ENCODE data around the gene RND1.
A peak's percentile ranks its signal among the peaks of the same experiment; 100 is the strongest.
"Not testable (repeated sequence)": the region's sequence is repeated elsewhere in the genome, so short reads cannot be mapped to it uniquely, and the experiment has no call there.

The RND1 gene

DNA sequence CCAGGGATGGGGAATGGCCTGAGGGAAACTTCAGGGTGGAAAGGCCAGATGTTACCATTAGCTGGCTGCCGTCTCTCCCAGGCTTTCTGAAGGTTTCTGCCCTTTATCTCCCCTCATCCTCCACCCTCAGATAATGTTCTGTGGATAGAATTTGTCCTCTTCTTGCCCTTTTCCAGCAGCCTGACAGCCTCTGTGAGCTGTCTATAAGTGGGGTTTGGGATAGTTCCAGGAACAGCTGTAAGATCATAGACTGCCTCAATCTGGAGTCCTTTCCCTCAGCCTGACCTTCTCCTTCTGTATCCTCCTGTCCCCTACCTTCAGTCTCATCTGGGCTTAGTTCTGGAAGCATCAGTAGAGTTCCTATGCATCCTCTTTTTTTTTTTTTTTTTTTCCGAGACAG, 2.8 kb upstream of the RND1 start:
- DNase-seq (ENCODE audit: low read depth in 2 of 2), result no peak

DNA sequence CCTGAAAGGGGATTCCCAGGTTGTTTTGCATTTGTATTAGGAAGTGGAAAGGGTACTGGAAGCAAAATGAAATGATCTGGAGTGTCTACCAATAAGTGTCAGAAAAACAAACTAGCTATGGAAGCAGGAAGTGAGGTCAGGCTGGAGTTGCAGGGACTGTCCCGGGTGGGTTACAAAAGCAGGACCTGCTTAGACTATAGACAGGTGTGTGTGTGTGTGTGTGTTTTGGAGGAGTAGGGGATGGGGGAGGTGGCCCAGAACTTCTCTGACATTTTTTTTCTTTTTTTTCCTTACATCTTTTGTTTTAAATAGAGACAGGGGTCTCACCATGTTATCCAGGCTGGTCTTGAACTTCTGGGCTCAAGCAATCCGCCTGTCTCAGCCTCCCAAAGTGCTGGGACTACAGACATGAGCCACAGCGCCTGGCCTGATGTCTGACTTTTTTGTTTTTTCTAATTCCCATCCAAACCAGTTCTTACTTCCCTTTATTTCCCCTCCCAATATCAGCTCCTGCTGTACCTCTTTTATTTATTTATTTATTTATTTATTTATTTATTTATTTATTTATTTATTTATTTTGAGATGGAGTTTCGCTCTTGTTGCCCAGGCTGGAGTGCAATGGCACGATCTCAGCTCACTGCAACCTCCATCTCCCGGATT, 512 bp upstream of the RND1 start:
- DNase-seq (ENCODE audit: low read depth in 2 of 2), result no peak

DNA sequence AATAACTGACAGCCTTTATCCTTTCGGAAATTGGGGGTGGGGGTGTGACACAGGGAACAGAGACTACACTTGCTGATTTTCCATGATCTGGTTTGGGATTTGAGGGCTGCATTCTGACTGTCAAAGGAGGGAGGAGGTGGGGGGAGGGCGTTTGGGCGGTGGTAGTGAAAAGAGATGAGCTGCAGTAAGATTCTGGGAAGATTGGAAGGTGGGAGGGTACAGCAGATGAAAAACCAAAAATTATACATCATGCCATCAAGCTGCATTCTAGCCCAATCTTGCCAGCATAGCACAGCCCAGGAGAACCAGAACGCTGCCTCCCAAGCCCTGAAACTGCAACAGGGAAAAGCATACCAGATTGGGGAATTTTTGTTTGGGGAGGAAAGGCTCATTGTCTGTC, 2.4 kb downstream of the RND1 start:
- no peak for DNase-seq (ENCODE audit: low read depth in 2 of 2)

DNA sequence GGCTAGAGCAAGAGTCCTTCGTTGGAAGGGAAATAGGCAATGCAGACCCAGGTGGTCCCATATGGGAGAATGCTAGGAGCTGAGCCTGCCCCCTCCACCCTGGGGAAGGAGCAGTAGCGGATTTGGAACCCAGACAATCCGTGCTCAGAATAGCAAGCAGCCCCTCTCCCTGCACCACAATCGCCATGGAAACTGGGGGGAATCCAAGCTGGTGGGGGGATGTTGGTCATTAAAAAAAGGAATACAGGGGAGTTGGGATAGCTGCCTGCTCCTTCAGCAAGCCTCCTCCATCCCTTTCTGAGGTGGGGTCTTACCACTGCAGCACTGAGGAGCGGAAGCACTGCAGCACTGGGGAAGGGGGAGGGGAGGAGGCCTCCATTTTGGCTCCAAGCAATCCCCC, 2.9 kb downstream of the RND1 start:
- no peak for DNase-seq (ENCODE audit: low read depth in 2 of 2)

DNA sequence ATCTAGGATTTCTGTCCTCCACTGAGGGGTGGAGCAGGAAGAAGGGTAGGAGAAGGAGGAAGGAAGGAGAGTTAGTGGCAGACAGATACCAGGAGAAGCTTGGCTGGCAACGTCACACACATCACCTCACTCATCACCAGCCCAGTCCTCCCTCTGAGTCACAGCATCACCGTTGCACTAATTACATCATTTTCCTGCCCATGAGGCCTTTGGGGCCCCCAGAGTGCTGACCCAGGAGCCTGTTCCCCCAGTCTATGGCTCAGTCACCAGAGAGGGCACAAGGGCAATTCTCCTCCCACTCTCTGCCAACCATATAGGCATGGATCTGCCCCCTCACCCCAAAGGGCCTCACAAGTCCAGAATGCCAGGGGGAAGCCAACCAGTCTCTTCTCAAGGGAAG, 4.6 kb downstream of the RND1 start:
- no peak for DNase-seq (ENCODE audit: low read depth in 2 of 2)

DNA sequence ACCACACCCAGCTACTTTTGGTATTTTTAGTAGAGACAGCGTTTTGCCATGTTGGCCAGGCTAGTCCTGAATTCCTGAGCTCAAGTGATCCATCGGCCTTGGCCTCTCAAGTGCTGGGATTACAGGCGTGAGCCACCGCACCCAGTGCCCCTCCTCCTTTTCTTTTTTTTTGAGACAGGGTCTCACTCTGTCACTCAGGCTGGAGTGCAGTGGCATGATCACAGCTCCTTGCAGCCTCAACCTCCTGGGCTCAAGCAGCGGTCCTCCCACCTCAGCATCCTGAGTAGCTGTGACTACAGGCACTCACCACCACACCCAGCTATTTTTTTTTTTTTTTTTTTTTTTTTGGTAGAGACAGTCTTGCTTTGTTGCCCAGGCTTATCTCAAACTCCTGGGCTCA, 5.4 kb downstream of the RND1 start:
- not testable (repeated sequence) for DNase-seq (ENCODE audit: low read depth in 2 of 2)

DNA sequence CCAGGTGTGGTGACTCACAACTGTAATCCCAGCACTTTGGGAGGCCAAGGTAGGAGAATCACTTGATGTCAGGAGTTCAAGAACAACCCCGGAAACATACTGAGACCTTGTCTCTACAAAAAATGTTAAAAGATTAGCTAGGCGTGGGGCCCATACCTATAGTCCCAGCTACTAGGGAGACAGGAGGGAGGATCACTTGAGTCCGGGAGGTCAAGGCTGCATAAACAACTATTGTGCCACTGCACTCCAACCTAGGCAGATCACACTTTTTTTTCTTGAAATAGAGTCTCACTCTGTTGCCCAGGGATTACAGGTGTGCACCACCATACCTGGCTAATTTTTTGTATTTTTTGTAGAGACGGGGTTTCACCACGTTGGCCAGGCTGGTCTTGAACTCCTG, 6.1 kb downstream of the RND1 start:
- DNase-seq (ENCODE audit: low read depth in 2 of 2), result no peak

DNA sequence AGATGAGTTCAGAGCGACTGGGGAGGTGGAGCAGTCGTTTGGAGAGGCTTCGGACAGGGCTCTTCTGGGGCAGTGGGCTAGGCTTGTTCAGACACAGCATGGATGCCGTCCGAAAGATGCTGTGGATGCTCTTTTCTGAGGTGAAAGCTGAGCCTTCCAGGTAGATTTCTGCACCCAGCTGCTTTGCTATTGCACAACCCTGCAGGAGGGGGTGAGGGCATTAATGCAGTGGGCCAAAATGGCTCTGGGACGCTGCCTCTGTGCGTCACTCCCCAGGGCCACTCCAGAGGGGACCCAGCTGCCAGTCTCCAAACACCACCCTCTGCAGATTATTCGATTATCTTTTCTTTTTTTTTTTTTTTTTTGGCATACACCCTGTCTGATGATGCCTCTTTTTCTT, 7.6 kb downstream of the RND1 start:
- DNase-seq (ENCODE audit: low read depth in 2 of 2), result no peak

DNA sequence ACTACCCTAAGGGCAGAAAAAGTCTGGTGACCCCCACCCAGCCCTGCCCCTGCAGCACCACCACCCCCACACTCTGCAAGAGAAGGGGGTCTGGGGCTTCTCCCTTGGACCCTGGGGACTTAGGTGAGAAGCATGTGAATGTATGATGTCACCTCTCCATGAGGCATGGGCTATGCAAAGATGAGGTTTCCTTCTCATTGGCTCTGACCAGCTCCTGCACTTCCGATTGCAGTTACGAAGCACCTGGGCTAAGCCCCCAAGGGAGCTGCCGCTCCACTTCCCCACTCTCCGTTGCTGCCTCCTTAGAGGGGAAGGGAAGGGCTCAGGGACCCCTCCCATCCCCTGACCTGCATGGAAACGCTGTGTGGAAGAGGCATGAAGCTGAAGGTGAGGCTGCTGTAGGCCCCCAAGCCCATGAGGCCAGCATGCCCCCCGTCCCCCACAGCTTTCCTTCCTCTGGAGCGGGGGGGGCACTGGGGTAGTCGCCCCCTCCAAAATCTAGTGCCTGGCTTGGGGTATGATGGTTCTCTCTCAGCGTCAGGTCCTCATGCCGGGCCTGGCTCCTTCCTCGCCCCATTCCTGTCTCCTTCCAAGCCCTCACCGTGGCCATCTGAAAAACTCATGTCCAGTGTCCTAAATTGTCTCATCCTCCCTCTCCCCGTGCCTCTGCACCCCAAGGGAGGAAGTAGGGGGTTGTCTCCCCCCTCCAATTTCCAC, 8.2 kb downstream of the RND1 start:
- DNase-seq (ENCODE audit: low read depth in 2 of 2), result no peak

DNA sequence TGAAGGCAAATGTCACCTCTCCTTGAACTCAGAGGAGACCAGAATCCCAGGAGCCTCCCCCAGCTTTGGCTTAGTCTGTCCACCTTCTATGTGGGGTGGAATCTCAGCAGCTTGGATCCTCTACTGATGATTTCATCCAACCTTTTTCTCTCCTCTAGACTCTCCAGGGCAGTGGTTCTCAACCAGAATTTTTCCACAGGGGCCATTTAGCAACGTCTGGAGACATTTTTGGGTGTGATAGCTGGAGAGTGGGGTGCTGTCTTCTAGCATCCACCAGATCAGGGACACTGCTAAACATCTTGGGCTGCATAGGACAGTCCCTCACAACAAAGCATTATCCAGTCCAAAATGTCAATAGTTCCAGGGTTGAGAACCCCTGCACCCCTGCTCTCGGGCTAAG, 9.3 kb downstream of the RND1 start:
- DNase-seq (ENCODE audit: low read depth in 2 of 2), result no peak

DNA sequence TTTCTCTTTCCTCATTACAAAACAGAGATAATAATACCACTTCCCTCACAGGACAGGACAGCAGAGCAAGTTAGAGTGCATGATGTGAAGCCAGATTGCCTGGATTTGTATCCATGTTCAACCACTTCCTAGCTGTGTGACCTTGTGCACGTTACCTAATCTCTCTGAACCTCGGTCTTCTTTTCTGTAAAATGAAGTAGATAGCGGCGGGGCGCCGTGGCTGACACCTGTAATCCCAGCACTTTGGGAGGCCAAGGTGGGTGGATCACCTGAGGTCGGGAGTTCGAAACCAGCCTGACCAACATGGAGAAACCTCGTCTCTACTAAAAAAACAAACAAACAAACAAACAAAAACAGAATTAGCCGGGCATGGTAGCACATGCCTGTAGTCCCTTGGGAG, 10.7 kb downstream of the RND1 start:
- DNase-seq (ENCODE audit: low read depth in 2 of 2), result not testable (repeated sequence)

DNA sequence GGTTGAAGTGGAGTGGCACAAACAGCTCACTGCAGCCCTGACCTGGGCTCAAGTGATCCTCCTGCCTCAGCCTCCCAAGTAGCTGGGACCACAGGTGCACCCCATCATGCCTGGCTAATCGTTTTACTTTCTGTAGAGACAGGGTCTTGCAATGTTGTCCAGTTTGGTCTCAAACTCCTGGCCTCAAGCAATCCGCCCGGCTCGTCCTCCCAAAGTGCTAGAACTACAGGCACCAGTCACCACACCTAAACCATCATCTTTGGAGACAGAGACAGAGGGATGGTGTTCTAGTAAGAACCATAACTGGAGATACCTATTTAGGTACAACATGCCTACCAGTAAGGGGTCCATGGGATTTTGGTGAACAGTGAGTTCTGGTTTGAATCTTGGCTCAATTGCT, 11.2 kb downstream of the RND1 start:
- no peak for DNase-seq (ENCODE audit: low read depth in 2 of 2)

DNA sequence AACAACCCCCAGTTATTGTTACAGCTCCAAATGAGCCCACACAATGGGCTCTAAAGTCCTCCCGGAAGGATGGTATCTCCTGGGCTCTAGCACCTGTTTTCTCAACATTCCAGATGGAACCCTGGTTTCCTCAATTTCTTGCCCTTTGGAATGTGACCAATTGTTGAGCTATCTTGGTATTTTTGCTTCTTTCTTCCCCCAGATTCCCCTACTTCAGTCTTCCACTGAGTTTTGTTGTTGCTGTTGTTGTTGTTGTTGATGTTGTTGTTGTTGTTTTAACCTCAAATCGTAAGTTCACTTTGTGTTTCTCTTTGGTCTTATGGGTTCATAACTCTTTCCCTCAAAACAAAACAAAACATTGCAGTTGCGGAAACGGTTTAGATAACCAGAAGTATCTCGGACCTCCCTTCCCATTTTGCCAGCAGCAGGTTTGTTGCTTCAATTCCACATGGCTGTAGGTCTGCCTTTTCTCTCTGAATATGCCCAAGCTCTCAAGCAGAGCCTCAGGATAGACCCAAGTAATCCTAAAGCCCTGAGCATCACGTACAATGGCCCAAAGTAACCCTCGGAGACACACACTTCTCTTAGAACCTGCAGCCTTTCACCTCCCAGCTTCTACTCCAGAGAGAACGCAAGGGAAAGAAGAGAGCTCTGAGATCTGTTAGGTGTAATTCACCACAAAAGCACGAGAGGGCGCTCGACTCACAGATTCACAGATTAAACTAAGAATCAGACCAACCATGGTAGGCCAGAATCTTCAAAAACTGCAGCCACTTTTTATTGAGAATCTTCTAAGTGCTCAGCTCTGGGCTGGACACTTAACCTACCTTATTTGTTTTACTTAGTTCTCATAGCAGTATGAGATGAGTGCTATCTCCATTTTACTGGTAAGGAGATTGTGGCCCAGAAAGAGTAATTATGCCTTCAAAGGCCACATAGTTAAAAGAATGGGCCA, 12.7 kb downstream of the RND1 start:
- peak; percentile 71 to 76 for DNase-seq (ENCODE audit: low read depth in 2 of 2)

DNA sequence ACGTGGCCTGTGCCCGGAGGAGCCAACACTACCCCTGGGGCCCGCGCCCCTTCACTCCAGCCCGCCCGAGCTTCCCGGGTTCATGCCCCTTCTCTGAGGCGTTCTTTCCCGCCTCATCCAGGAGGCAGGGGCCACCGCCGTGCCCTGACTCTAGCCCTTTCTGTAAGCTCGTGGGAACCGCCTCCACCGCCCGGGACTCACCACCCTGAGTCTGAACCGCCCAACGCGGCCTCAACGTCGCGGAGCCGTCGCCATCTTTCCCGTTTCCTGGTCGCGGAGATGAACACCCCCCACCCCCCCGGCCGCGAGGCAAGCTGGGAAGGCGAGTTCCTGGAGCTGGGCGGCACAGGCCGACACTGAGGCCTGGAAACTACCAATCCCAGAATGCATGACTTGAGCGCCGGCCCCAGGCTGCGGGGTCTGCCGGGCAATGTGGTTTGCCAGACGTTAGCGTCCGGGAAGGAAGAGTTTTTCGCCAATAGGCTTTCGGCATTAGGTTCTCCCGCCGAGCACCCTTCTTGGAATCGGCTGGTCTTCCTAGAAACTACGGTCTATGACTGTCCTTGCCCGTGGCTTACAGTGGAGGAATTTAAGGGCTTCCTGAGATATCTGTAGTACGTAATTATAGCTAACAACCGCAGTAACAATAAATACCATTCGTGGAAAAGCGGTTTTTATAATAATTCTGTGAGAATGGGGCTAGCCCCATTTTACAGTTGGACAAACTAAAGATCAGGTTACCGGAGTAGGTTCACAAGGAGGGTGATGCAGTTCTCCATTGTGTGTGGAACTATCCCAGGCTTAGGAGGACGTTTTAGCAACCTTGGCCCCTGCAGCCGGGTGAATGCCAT, 13.6 kb downstream of the RND1 start, which contains the start of gene DDX23:
Gene DDX23 (minus strand): TSS at position 281 of the 851 bp plus-strand sequence. CDS start 6,381 bp downstream, outside the sequence.
- peak; percentile 78 to 83 for DNase-seq (ENCODE audit: low read depth in 2 of 2)

DNA sequence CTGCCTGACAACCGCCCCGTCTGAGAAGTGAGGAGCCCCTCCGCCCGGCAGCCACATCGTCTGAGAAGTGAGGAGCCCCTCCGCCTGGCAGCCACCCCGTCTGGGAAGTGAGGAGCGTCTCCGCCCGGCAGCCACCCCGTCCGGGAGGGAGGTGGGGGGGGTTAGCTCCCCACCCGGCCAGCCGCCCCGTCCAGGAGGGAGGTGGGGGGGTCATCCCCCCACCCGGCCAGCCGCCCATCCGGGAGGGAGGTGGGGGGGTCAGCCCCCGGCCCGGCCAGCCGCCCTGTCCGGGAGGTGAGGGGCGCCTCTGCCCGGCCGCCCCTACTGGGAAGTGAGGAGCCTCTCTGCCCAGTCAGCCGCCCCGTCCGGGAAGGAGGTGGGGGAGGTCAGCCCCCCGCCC, 23.6 kb downstream of the RND1 start:
- DNase-seq (ENCODE audit: low read depth in 2 of 2), result not testable (repeated sequence)

DNA sequence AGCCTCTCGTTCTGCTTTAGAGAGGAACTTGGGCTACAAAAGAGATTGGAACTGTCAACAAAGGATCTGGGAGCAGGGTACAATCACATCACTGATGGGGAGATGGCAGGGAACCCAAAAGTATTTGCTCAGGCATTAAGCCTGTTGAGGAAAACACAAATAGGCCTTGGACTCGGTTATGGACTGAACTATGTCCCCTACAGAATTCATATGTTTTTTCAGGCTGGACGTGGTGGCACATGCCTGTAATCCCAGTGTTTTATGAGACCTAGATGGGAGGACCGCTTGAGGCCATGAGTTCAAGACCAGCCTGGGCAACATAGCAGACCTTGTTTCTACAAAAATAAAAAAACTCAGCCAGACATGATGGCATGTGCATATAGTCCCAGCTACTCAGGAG, 27.6 kb downstream of the RND1 start:
- no peak for DNase-seq (ENCODE audit: low read depth in 2 of 2)

DNA sequence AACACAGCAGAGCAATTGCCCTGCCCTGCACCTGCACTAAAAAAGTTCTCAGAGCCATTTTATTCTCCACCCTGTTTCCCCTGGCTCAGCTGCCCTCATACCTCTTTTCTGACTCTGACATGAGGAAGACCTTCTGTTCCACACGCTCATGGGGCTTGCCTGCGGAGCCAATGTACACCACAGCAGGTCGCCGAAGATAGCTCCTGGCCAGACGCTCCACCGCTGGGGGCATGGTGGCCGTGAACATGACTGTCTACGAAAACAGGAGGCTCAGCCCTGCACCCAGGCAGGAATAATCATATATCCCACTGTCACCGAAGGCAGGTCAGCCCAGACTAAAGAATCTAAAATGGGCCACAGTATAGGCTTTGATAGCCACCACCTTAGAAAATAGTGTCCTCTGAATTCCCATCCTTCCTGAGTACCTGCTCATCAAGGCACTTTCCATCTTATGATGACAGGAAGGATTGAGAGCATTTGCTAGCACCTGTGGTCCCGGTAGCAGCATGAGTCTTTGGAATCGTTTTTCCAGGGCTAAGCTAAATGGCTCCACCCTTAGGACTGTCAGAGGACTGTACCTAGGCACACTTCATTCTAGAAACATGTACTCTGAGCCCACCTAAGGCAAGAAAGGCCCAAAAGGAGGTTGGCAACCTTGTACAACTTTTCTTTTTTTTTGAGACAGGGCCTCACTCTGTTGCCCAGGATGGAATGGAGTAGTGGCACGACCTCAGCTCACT, 33.2 kb downstream of the RND1 start:
- DNase-seq (ENCODE audit: low read depth in 2 of 2), result no peak

DNA sequence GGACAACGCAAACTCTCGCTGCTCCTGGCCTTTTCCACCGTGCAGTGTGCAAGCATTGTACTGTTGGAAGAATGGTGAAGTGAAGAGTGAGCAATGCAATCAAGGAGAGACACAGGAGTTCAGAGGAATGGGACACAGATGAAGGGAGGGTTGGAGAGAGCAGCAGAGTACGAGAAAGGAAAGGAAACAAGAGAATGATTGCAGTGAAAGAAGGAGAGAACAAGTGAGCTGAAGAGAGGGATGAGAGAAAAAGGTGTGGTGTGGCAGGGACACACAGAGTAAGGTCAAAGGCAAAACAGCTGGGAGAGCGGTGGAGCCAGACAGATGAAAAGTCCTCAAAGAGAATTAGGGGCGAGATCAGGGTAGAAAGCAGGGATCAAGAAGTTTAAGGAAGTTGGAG, 34.4 kb downstream of the RND1 start:
- DNase-seq (ENCODE audit: low read depth in 2 of 2), result no peak

DNA sequence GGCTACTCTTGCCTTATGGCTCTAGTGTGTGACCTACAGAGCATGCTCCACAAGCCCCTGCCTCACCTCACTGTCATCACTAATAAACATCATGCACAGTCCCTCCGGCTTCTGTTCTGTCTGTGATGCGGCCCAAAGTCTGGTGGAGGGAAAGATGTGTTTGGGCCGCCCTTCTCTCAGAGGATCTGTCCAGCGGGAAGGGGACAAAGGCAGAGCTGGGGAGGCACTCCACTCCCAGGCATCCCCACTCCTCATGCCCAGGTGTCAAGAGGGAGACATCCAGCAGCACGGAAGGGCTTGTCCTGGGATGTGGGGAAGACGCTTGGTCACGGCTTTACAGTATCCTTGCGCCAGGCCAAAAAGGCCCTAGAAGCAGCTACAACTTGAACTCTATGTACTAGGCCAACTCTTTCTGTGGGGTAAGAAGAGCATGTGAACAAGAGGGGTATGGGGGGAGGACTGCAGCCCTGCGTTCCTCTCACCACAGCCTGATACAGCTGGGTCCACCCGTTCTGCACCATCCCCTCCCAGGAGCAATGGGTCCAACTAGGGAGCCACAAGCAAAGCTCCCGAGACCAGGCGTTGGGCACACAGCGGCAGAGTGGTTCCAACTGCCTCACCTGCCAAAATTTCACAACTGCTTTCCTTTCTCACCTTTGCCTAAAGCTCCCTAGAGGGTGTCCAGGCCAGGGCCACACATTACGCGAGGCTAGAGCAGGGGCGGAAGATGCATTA, 36.7 kb downstream of the RND1 start:
- no peak for DNase-seq (ENCODE audit: low read depth in 2 of 2)

DNA sequence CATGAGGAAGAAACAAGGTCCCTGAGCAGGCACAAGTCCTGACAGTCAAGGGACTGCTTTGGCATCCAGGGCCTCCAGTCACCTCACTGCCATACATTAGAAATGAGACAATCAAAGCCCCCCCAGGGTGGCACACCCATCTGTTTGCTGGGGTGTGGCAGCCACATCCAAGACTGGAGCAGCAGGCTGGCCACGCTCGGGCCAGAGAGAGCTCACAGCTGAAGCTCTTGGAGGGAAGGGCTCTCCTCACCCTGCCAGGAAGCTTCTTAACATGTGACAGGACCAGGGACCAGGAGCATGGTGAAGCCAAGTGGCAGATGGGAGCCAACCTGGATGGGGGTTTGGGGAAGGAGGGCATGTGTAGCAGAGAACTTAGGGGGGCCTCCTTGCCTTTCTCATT, 37.4 kb downstream of the RND1 start:
- DNase-seq (ENCODE audit: low read depth in 2 of 2), result no peak

All from stimulated activated CD8-positive, alpha-beta memory T cell treated with anti-CD3 and anti-CD28 coated beads, Interleukin-2, amount 100 ng/mL, for 1 hour (primary cell).